Measurements from ENCODE around the gene LFNG. TPM values are rescaled to one million over a fixed set of nuclear protein-coding genes. Genes with fewer than 3 reads are reported as not detected.

Gene LFNG
- total and polyA plus RNA-seq, 10 donors, result 21.2 to 47.4 (median 34.0) TPM

DNA sequence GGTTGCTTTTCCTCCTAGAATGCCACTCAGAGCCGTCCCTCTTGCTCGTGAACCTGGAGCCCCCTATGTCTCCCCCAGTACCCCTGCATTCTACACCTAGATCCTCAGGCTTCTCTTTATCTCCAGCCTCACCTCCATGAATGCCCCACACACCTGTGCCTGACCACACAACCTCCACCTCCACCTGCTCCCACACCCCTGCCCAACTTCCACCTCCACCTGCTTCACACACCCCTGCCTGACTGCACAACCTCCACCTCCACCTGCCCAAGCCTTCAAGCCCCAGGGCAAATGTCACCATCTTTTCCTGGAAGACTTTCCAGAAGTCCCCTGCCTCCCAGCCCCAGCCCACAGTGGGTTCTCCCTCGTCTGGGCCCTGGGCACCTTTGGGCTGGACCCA lies 6.9 kb upstream of the LFNG start:
- Histone ChIP-seq H3K4me3 (no peak overlapping the region), H3K27ac (peak overlapping the region; percentile 73 to 97 (median 90)), H3K9me3 (no peaks in the 10 kb centered on the region), H3K4me1 (peaks cover 49 to 88% (median 65%) of the 10 kb centered on the region in 6 donors), H3K27me3 (replicated peaks in 1 of 7) (no peaks in the 10 kb centered on the region), H3K36me3 (no peaks in the 10 kb centered on the region)
- 76 to 90% (median 86%) methylated on average over 3 of the region's 3 CpGs for WGBS, 5 donors
- TF ChIP-seq POLR2AphosphoS5 (IDR thresholded peaks at IDR 0.05) (no peak), POLR2A (IDR thresholded peaks at IDR 0.05) (no peak)
- TF ChIP-seq, protein P1, sequence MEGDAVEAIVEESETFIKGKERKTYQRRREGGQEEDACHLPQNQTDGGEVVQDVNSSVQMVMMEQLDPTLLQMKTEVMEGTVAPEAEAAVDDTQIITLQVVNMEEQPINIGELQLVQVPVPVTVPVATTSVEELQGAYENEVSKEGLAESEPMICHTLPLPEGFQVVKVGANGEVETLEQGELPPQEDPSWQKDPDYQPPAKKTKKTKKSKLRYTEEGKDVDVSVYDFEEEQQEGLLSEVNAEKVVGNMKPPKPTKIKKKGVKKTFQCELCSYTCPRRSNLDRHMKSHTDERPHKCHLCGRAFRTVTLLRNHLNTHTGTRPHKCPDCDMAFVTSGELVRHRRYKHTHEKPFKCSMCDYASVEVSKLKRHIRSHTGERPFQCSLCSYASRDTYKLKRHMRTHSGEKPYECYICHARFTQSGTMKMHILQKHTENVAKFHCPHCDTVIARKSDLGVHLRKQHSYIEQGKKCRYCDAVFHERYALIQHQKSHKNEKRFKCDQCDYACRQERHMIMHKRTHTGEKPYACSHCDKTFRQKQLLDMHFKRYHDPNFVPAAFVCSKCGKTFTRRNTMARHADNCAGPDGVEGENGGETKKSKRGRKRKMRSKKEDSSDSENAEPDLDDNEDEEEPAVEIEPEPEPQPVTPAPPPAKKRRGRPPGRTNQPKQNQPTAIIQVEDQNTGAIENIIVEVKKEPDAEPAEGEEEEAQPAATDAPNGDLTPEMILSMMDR (IDR thresholded peaks at IDR 0.05 in 8 of 11, conservative IDR thresholded peaks at IDR 0.05 in 3 of 11), result no peak
- intact Hi-C loops (cut with DNase I; ENCODE audit: low total_unique reads), result no loop called here
- DNase-seq, result no peak

DNA sequence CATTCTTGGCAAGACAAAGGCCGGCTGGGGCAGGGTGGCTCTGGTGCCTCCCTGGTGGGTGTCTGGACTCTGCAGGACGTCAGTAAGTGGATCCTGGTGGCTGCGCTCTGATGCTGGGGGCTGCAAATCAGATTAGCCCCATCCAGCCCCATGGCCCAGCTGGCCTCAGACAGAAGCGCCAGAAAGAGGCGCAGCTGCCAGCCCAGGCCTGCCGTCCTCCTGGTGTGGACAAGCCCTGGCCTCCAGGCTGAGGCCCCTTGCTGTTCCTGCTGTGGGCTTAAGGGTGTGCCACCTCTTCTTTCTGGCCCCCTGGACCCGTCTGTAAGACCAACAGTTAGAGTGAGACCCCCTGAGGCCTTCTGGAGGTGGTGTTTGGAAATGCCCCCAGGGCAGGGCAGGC lies 5.9 kb upstream of the LFNG start:
- Histone ChIP-seq H3K27ac (peak overlapping the region in 3 of 8 donors; percentile 15 to 97 (median 91)), H3K27me3 (replicated peaks in 1 of 7) (peaks cover 0 to 5% (median 0%) of the 10 kb centered on the region in 7 donors), H3K9me3 (no peaks in the 10 kb centered on the region), H3K36me3 (no peaks in the 10 kb centered on the region), H3K4me1 (peaks cover 43 to 88% (median 63%) of the 10 kb centered on the region in 6 donors), H3K4me3 (no peak overlapping the region)
- intact Hi-C loops (cut with DNase I; ENCODE audit: low total_unique reads), result no loop called here
- DNase-seq, result no peak
- TF ChIP-seq POLR2A (IDR thresholded peaks at IDR 0.05), result no peak
- TF ChIP-seq, protein P1 (IDR thresholded peaks at IDR 0.05 in 8 of 11, conservative IDR thresholded peaks at IDR 0.05 in 3 of 11), result no peak
- TF ChIP-seq POLR2AphosphoS5 (IDR thresholded peaks at IDR 0.05), result no peak
- WGBS, 5 donors, result 93 to 99% (median 94%) methylated on average over 3 to 7 of the region's 7 CpGs

DNA sequence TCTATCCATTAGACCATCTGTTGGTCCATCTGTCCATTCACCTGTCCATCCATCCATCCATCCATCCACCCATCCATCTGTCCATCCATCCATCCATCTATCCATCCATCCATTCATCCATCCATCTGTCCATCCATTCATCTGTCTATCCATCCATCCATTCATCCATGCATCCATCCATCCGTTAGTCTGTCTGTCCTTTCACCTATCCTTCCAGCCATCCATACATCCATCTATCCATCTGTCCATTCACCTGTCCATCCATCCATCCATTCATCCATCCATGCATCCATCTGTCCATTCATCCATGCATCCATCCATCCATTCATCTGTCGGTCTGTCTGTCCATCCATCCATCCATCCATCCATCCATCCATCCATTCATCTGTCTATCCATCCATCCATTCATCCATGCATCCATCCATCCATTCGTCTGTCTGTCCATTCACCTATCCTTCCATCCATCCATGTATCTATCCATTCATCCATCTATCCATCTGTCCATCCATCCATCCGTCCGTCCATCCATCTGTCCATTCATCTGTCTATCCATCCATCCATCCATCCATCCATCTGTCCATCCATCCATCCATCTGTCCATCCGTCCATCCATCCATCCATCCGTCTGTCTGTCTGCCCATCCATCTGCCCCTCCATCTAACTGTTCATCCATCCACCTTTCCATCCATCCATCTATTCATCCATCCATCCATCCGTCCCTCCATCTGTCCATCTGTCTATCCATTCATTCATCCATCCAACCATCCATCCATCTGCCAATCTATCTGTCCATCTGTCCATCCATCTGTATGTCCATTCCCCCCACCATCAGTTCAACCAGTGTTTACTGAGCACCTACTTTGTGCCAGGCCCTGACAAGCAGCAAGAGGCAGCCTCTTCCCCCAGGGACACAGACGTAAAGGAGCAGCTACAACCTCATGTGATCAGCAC lies 4.8 kb upstream of the LFNG start:
- Histone ChIP-seq H3K4me1 (peaks cover 38 to 84% (median 59%) of the 10 kb centered on the region in 6 donors), H3K4me3 (no peak overlapping the region), H3K27ac (no peak overlapping the region), H3K27me3 (replicated peaks in 1 of 7) (peaks cover 0 to 10% (median 0%) of the 10 kb centered on the region in 7 donors), H3K36me3 (no peaks in the 10 kb centered on the region), H3K9me3 (no peaks in the 10 kb centered on the region)
- WGBS, 5 donors, result 76 to 96% (median 84%) methylated on average over 9 of the region's 9 CpGs
- no peak for TF ChIP-seq POLR2A (IDR thresholded peaks at IDR 0.05)
- TF ChIP-seq POLR2AphosphoS5 (IDR thresholded peaks at IDR 0.05), result no peak
- TF ChIP-seq, protein P1 (IDR thresholded peaks at IDR 0.05 in 8 of 11, conservative IDR thresholded peaks at IDR 0.05 in 3 of 11), result no peak
- intact Hi-C loops (cut with DNase I; ENCODE audit: low total_unique reads), result no loop called here
- DNase-seq, result no peak

Data from spleen (tissue), 11 donors.